NCI-H2029 (cell line): Measurements from ENCODE around the gene POLN.

Experiments
- DNase-seq: peaks from one replicate; lab custom pipeline; 2025; lab: John Stamatoyannopoulos, UW

Gene POLN

DNA sequence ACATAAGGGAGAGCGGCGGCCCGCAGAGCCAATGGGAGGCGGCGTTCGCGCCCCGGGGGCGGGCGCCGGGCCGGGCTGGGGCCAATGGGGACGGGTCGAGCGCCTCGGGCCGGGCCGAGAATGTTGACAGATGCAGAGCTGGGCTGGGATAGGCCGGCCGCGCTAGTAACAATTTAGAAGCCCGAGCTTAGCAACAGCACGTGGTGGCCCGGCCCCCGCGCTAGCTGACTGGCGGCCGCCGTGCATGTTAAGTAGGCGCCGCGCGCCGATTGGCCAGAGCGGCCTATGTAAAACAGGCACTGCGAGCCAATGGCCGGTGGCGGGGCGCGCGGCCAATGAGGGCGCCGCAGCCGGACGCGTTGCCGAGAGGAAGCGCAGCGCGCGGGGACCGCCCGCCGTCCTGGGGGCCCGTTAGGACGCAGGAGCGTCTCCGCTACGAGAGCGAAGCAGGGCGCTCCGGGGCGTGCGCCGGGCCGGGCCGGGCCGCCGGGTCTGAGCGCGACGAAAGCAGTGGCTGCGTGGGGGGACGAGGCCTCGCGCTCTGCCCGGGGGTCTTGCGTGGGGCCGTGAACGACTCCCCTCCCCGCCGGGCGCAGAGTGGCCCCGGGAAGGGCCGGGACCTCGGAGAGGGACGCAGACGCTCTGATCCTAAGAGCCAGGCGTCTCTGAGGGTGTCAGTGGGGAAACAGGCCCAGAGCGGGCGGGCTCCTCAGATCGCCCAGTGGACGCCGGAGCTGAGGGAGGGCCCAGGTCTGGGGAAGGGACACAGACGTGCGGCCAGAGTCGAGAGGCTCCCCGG, 20.4 kb upstream of the POLN start:
- DNase-seq, result peak; percentile 99

DNA sequence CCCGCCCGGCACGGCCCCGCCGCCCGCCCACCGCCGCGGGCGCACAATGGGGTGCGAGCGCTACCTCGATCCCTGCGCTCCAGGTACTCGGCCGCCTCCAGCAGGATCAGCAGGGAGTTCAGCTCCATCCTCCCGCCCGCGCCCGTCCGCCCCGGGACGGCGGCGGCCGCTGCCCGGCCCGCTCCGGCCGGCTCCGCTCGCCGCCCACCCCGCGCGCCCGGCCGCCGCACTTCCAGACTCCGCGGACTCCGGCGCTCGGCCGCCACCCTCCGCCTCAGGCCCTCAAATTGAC, 19.9 kb upstream of the POLN start, which contains the start of gene MXD4:
MXD4 (minus strand) TSS at position 257 of the 292 bp plus-strand sequence; CDS start at position 128, 129 bp downstream.
- DNase-seq, result no peak

DNA sequence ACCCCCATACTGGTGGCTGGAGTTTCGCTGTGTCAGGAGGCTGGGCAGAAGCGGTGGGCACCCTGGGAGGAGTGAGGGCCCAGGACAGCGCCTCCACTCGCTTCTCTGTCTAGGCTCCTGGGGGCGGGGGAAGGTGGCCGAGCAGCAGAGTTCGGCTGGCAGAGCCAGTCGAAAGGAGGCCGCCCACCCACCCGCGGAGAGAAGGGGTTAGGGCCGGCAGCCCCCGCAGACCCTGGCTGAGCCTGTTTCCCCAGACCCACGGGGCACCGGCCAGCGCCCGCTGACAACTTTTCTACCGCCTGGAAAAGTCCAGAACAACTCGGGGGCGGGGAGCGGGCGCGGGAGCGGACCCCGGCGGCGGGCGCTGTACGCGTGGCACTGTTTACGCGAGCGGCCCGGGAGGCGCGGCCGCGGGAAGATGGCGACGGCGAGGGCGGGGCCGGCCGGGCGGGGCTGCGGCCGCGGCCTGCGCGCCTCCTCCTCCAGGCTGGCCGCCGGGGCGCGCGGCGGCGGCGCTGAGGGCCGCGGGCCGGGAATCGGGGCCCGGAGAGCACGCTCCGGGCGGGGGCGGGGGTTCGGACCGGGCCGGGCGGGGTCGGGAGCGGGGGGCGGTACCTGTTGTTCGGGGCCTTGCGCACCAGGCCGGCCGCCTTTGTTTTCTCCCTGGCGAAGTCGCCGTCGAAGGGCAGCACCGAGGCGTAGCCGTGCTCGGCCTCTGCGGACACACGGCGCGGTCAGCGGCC, 19.4 kb upstream of the POLN start:
- peak; percentile 20 for DNase-seq

DNA sequence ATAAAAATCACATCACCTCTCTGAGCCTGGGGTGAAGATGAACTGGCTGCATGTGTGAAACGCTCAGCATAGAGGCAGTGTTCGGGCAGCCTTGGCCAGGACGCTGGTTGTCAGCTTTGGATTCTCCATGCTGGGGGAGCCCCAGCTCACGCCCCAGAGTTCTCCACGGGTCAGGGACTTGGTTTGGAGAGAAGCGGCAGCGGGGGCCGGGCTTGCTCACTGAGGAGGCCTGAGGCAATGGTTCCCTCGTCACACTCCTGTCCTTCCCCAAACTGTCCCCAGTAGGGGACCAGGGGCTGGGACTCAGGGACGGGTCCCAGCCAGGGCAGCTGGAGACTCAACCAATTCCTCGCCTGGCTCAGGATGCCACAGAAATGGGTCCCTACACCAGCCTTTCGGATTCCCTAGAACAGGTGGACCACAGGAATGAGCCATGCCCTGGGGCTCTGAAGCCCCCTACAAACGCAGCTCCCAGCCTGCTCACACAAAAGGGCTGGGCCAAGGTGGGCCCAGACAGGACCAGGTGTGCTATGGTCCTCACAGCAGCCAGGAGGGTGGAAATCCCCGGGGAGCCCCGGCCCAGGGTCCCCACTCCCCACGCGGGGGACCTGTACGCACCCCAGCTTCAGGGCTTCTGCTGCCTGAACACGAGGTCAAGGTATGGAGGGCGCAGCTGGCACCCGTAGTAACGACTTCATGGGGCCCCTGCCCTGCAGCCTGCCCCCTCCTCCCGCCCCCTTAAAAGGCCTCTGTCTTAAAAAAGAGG, 18.6 kb upstream of the POLN start:
- no peak for DNase-seq

DNA sequence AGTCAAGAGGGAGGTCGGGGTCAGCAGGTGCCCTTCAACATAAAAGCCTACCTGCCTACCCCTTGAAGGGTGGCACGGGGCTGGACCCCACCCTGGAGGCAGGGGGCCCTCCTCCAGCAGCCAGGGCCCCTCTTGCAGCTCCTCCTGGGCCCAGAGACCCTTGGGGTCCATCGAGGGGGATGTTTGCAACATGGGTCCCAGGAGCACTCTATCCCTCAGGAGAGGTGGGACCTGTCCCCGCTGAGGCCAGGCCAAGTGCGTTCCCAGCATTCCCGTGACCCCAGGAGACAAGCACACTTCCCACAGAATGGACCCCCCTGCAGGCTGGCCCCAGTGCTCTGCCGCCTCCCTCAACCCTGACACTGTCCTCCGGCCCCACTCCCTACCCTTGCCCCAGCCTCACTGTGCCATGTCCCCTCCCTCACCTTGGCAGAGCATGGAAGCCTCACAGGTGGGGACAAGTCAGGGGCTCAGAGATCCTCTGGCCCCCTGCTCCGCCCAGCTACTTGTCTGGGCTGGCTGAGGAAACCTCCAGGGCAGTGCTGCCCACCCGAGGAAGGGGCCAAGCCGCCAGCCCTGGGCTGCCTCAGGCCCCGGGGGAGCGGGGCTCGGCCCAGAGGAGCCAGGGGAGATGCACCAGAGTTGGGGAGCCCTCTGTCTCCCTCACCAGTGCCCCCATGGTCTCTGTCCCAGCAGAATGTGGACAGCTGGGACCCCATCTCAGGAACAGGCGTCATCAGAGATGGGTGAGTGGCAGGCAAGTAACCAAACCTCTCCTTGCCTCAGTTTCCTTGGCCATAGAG, 17.8 kb upstream of the POLN start:
- DNase-seq, result no peak

DNA sequence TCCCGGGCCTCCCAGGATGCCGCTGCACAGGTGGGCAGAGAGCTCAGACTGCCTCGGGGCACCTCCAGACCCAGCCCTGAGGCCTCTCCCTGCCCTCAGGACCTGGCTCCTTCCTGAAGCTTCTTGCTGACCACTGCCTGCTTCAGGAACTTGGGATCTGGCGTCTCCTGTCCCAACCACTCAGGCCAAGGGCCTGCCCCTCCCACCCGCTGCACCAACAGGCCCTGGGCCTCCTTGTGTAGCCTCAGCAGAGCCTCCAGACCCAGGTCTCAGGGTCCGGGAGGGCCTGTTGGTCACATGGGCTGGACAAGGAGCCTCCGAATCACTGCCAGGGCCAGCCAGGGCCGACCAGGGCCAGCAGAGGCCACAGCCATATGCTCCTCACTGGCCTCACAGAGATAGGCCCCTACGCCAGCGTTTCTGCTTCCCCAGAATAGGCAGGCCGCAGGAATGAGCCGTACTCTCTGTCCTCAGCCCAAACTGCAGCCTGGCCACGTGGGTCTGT, 17.2 kb upstream of the POLN start:
- no peak for DNase-seq

DNA sequence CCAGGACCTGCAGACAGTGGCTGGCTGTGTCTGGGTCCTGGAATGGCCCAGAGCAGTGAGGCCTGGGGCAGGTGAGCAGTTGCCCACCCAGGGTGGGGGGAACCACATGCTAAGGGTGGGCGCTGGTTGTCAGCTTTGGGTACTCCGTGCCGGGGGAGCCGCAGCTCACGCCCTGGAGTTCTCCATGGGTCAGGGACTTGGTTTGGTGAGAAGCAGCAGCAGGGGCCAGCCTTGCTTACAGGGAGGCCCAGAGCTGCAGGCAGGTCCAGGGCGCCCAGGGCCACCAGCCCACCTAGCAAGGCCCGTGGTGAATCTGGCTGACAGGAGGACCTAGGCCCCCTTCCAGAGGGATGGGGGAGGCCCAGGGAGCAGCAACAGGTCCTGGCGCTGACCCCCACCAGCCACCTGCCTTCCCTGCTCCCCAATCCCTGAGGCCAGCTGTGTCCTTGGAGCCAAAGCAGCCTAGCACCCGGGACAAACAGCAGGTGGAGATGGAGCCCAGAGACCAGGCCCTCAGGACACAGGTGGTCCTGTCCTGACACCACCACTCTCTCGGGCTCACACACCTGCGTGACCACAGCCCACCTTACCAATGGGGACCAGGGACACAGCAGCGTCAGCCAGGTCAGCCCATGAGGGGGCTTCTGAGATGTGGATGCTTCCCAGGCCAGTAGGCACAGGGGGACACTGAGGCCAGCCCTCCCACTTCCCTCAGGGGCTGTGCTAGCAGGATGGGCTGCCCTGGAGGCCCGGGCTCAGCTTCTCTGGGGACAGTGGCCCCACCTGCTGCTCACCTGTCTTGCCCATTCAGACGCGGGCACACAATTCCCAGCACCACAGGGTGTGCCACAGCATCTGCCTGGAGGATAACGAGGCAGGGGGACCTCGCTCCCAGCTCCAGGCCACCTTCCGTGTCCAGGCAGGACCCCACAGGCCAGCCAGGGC, 16.4 kb upstream of the POLN start:
- DNase-seq, result no peak

DNA sequence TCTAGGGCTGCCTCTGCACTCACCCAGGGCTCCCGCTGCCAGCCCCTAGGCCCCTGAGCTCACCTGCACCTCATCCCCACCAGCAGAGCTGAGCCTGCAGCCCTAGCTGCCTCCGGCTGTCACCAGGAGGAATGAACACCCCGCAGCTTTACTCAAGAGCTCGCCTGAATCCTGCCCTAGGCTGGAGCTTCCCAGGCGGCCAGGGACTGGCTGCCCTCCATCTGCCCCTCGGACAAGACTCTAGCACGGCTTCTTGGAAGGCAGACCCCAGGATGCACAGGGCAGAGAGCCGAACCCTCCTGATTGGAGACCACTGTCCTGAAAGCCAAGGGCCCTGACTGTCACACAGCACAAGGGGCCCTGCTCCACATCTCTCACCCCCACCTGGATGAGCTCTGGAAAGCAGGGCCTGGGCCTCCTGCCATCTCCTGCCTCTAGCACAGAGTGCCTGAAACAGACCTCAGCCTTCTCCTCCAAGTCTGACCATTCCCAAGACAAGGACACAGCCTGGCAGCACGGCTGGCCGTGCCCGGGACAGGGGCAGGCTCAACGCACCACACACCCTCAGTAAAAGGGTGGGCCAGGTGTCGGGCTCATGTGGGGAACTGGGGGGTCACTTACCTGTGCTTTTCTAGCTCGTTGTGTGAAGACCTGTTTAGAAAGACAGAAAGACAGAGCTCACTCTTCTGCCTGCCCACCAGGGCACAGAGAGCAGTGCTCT, 15.6 kb upstream of the POLN start:
- DNase-seq, result no peak

DNA sequence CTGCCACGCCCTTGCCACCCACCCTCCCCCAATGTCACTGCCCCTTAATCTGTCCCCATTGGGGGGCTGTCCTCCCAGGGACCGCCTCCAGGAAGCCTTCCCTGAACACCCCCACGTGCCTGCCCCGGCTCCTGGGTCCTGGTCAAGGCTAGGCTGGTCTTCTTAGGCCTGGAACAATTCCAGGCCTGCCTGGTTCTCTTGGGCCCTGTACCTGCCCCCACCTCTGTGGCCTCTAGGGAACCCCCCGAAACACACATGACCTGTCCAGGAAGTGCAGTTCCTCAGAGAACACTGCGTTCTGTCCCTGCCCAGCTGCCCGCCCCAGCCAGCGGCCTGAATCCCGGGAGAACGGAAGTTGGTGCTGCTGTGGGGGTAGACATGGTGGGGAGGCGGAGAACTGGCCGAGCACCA, 14.9 kb upstream of the POLN start:
- DNase-seq, result no peak

DNA sequence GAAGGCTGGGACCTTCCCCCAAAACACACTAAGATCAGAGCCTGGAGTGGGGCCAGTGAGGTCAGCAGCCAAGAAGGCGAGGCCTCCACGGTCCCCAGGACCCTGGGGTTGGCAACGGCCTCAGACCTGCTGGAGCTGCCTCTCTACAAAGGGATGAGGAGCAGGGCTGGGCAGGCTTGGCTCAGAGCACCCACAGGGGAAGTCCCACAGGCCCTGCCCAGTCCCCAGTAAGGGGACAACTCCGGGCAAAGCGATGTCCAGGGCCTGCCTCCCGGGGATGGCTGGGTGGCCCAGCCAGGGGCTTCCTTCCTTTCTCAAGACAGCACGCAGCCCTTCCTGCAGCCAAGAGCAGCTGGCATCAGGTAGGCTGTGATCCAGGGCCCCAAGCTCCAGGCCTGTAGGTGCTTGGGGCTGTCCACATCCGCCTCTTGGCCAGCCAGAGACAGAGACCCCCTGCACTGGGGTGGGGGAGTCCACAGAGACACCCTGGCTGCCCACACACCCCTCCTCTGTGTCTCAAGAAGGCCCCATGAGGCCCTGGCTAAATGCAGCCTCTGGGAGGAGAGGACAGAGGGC, 14.3 kb upstream of the POLN start:
- no peak for DNase-seq

DNA sequence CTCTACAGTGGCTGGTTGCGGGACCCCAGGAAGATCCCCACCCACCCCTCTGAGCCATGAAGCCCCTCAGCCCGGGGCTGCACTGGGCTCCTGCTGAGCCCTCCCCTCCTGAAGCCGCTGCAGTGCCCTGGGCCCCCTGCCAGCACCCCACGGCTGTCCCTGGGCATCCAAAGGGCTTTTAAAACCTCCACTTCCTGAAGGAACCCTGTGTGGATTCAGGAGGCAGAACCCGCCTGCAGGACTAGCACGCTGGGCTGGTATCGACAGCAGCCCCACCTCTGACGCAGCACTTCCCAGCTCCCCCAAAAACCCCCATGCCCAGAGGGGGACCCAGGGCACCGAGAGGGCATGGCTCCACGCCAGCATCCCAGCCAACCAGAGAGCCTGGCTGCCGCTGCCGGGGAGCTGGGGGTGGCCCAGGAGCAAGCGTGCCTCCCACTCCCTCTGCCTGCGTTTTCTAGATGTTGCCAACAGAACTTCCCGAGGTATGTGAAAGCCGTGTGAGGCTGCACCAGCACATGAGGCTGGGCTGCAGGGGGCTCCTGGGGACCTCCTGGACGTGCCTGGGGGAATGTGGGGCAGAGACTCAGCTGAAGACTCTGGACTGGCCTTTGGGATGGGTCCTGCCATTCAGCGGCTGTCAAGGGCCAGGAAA, 13.7 kb upstream of the POLN start:
- no peak for DNase-seq

DNA sequence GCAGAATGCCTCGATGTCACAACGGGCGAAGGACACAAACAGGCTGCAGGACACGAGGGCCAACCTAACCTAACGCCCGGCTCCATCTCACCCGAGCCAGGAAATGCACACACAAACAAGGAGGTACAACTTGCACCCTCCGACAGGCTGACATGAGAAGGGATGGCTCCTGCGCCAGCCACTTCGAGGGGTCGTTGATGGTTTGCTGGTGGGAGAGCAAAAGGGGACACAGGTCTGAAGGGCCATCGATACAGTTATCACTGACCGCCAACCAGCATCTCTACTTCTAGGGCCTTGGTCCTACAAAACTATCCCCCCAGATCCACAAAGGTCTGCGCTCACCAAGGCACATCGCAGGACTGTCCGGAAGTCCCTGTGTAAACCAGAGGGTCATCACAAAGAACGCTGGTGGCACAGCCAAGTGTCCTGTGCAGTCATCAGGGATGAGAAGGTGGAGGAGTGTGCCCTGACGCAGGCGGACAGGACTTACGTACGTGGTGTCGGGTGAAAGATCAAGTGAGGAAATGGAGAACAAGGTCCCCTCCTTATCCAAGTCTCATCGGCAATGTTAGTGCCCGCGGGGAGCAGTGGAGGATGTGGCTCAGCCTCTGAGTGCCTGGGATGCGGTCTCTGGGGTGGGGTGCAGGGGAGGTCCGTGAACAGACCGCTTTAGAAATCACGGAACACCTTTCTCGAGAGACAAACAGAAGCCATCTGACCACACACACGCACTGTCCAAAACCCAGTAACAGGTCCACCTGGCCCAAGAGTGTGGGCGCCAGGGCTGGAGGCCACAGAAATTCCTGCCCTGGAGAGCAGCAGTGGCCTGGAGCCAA, 13.0 kb upstream of the POLN start:
- no peak for DNase-seq

DNA sequence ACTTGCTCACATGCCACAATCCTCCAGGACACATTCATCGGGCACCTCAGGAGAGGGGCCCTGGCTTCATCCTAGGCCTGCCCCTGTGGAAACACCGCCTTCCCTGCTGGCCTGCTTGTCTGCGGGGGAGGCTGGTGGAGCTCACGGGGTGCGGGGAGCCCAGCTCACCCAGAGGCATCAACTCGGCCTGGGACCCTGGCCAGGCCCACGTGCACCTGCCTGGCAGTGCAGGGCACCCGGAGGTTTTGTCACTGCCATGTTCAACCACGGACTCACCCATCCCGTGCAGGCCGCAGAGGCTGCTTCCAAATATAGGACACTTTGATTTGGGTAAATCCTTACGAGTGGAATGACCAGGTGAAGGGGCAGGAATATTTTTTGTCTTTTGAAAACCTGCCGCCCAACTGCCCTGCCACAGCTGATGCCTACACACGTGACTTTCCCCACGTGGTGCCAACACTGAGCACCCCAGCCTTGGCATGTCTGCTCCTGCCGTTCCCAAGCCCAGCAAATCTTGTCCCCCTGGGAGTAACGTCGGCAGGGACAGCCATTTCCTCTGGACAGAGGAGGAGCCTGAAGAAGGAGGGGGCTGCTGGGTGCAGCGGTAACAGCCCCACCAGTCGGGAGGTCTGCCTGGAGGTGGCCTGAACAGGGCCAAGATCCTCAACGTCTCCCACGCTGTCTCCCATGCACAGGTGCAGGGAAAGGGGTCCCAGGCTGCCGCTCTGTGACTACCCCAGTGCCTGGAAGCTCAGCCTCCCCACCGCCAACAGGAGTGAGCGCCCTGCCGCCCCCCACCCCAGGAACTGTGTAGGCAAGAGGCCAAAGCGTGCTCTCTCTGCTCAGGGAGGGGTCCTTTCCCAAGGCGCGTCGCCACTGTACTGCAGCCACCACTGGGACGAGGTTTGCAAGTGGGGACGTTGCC, 11.5 kb upstream of the POLN start:
- no peak for DNase-seq

DNA sequence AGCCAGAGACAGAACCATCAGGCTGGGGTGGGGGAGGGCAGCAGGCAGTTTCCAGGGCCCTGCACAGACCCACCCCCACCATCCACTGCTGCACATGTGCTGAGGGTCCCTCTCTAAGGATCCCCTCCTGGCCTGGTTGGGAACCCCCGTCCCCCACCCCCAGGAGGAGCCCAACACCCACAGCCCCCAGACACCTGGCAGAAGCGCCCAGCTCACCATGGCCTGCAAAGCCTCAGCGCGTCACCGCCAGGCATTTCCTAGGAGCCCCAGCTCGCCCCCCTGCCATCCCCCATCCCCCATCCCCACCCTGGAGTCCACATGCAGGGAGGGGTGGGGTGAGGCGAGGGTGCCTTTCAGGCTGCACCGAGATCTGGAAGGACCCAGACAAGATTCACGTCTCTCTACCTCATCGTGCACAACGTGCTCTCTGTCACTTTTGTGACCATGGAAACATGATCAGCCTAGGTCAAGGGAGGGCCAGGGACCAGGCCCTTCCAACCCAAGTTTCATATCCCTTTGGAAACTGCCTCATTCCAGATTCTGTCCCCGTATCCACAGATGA, 10.7 kb upstream of the POLN start:
- no peak for DNase-seq

DNA sequence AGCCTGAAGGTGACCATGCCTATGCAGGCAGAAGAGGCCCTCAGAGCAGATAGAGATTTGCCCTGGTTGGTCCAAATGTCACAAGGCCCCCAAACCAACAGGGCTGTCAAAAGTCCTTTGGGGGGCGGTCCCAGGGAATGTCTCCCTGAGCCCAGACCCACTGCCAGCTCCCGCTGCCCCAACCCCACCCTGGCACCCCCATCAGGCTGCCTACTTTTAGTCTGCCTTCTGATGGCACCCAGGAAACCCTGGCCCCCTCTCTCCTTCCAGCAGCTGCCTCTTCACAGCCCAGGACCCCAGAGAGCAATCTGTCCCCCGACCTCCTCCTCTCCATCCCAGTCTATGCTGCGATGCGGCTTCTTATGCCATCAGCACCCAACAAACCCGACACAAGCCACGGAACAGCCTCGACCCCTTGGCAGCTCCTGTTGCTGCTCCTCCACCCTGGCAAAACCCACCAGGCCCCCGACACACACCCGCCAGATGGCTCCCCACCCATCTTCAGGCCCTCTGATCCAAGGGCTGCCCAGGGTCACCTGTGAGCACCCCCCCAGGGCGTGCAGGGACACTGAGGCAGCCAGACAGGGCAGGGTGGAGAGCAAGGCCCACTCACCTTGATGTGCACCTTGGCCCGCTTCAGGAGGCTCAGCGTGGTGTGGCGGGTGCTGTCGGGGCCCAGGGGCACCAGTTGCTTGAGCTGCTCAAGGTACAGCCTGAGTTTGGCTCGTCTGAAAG, 10.0 kb upstream of the POLN start:
- DNase-seq, result no peak
